RWPE2 (cell line): ENCODE data around the gene TNFAIP1.

Experiments used
- ATAC-seq: fragments of 200-7000 bp; cut with Tn5 transposase; 3 replicates; pipeline ENCODE4 v1.9.1; 2021; ENCODE audit warnings: low read depth
- DNase-seq: peaks from one replicate; pipeline ENCODE4 v3.0.0-alpha.2; 2020; ENCODE audit warnings: low spot score
- H3K27ac ChIP-seq: fragments of 450-650 bp; 2 replicates; pipeline ENCODE4 v1.5.1; 2017; ENCODE audit warnings: mild to moderate bottlenecking; ENCODE audit not compliant: poor library complexity, severe bottlenecking
- H3K27me3 ChIP-seq: fragments of 250-450 bp; sonication (Bioruptor Pico); 2 replicates; pipeline ENCODE4 v1.5.1; 2021; ENCODE audit warnings: mild to moderate bottlenecking, moderate library complexity; ENCODE audit not compliant: insufficient read depth, poor library complexity, severe bottlenecking
- H3K36me3 ChIP-seq: fragments of 250-450 bp; sonication (Bioruptor Pico); 2 replicates; pipeline ENCODE4 v1.5.1; 2020; ENCODE audit warnings: low read depth, mild to moderate bottlenecking, moderate library complexity
- H3K4me1 ChIP-seq: fragments of 250-450 bp; sonication (Bioruptor Pico); 2 replicates; pipeline ENCODE4 v1.5.1; 2021; ENCODE audit warnings: mild to moderate bottlenecking, moderate library complexity; ENCODE audit not compliant: insufficient read depth, poor library complexity, severe bottlenecking
- H3K4me3 ChIP-seq: fragments of 250-450 bp; sonication (Bioruptor Pico); 2 replicates; pipeline ENCODE4 v1.5.1; 2021; ENCODE audit warnings: mild to moderate bottlenecking, moderate library complexity; ENCODE audit not compliant: severe bottlenecking
- H3K9me3 ChIP-seq: fragments of 250-450 bp; sonication (Bioruptor Pico); 2 replicates; pipeline ENCODE4 v1.5.1; 2021; ENCODE audit warnings: mild to moderate bottlenecking, moderate library complexity; ENCODE audit not compliant: severe bottlenecking
- TF ChIP-seq, protein P1 (sequence below): fragments of 450-650 bp; IDR thresholded peaks from one replicate; pipeline ENCODE4 v1.5.1; 2017; ENCODE audit warnings: mild to moderate bottlenecking, moderate library complexity; ENCODE audit not compliant: poor library complexity, severe bottlenecking

Gene TNFAIP1

DNA sequence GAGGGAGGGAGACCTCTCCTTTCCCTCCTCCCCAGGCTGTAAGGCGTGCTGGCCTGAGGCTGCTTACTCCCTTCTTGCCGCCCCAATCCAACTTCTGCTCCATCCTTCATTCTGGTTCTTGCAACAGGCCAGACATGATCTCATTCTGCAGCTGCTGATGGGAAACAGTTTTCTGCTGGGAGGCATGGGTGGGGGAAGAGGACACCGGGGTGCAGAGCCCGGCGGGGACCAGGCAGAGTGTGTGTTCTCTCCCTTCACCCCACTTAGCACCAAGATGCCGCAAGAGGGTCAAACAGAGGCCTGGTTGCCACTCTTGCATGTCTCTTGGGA is 37.3 kb downstream of the TNFAIP1 start:
- H3K27me3 ChIP-seq, result no peaks in the 10 kb centered on the region
- H3K36me3 ChIP-seq, result no peaks in the 10 kb centered on the region
- peaks cover 6% of the 10 kb centered on the region for H3K4me1 ChIP-seq
- no peak overlapping the region for H3K27ac ChIP-seq
- DNase-seq (no peak), ATAC-seq (no peak)
- TF ChIP-seq, protein P1, sequence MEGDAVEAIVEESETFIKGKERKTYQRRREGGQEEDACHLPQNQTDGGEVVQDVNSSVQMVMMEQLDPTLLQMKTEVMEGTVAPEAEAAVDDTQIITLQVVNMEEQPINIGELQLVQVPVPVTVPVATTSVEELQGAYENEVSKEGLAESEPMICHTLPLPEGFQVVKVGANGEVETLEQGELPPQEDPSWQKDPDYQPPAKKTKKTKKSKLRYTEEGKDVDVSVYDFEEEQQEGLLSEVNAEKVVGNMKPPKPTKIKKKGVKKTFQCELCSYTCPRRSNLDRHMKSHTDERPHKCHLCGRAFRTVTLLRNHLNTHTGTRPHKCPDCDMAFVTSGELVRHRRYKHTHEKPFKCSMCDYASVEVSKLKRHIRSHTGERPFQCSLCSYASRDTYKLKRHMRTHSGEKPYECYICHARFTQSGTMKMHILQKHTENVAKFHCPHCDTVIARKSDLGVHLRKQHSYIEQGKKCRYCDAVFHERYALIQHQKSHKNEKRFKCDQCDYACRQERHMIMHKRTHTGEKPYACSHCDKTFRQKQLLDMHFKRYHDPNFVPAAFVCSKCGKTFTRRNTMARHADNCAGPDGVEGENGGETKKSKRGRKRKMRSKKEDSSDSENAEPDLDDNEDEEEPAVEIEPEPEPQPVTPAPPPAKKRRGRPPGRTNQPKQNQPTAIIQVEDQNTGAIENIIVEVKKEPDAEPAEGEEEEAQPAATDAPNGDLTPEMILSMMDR, result no peak
- H3K4me3 ChIP-seq, result no peak overlapping the region
- no peaks in the 10 kb centered on the region for H3K9me3 ChIP-seq

DNA sequence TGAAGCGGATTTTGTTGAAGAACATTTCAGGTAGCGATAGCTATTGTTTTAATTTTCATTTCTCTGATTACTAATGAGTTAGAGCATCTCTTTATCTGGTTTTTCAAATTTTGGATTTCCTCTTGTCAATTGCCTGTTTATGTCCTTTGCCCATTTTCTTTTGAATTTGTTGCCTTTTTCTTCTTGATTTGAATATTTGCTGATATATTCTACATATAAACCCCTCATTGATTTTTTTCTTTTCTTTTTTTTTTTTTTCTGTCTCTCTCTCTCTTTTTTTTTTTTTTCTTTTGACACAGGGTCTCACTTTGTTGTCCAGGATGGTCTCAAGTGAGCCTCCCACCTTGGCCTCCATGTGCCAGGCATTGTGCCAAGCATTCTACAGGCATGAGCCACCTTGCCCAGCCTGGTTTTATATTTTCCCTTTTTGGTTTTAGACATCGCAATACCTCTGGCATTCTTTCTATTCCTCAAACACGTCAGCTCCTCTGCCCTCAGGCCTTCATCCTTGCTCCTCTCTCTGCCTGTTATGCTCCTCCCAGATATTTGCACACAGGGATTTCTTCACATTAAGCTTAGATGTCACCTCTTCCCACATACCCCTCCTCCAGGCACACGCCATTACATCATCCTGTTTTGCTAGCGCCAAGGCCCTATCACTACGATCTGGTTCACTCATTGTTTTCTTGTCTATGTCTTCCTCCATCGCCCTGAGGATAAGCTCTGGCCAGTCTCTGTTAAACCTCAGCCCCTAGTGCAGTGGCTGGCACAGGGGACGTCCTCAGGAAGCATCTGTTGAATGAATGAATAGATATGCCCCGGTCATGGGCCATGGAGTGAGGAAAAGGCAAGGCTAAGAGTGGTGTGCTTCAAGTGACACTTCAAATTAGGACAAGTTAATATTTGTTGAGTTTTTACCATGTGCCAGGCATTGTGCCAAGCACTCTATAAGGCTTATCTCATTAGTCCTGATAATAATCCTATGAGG is 44.5 kb downstream of the TNFAIP1 start:
- Histone ChIP-seq H3K9me3 (no peaks in the 10 kb centered on the region), H3K27me3 (no peaks in the 10 kb centered on the region), H3K36me3 (no peaks in the 10 kb centered on the region), H3K27ac (peak overlapping the region; percentile 54), H3K4me3 (no peak overlapping the region), H3K4me1 (peaks cover 6% of the 10 kb centered on the region)
- ATAC-seq (peak; percentile 80), DNase-seq (peak; percentile 90)
- TF ChIP-seq, protein P1, result no peak

GRCh38 chr17:28381141-28381825 is 45.7 kb downstream of the TNFAIP1 start:
- H3K27ac ChIP-seq, result peak overlapping the region; percentile 54
- no peaks in the 10 kb centered on the region for H3K9me3 ChIP-seq
- TF ChIP-seq, protein P1, result no peak
- no peak overlapping the region for H3K4me3 ChIP-seq
- peaks cover 6% of the 10 kb centered on the region for H3K4me1 ChIP-seq
- no peaks in the 10 kb centered on the region for H3K36me3 ChIP-seq
- no peak for DNase-seq
- ATAC-seq, result no peak
- no peaks in the 10 kb centered on the region for H3K27me3 ChIP-seq

- DNase-seq, result no peak
- no peaks in the 10 kb centered on the region for H3K9me3 ChIP-seq
- H3K4me1 ChIP-seq, result peaks cover 6% of the 10 kb centered on the region
- peak; percentile 64 for ATAC-seq
- no peaks in the 10 kb centered on the region for H3K36me3 ChIP-seq
- H3K27ac ChIP-seq, result no peak overlapping the region
- H3K4me3 ChIP-seq, result peak overlapping the region; percentile 20
- H3K27me3 ChIP-seq, result no peaks in the 10 kb centered on the region
- TF ChIP-seq, protein P1, result no peak
These were observed 48.9 kb downstream of the TNFAIP1 start for GRCh38 chr17:28384281-28385036.
